ENCODE results near the gene SOX5. TPM values are rescaled to one million over a fixed set of nuclear protein-coding genes. Genes with fewer than 3 reads are reported as not detected.

SOX5 gene
- not detected in 2 replicates for total RNA-seq (2014; rRNA removed; shearing (Covaris generic); ENCODE audit: low replicate concordance)

DNA sequence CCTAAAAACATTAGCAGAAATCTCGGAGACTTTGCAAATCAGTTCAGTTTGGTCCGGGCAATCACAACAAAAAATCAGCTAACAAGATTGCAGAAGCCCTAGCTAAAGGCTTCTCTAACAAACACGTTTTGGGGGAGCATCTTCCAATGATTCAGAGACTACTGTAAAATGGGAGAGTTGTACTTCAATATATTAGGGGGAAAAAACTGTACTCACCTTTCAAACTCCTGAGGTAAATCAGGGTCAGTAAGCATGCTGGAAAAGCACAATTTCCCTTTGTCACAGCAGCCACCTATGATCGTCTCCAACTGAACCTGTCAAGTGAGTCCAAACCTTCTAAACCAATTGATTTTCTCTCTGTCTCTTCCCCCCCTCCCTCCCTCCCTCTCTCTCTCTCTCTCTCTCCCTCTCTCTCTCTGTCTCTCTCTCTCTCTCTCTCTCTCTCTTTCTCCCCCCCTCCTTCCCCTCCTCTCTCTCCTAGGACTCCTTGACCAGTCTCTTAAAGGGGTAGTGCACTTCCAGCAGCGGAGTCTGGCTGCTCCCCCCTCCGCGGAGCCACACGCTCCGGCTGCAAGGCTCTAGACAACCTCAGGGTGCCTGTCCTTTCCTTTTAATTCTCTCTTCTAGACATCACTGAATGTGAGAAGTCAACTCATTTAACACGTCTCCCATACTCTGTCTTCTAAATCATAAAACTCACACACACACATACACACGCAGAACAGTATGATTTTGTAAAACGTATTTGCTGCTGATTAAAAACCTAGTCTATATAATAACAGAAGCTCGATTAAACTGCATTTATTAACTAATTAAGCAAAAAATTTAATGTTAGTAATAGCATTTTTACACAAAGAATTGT, at the start of gene SOX5:
Gene SOX5 (minus strand): TSS at position 323 of the 862 bp plus-strand sequence. CDS start 69 bp downstream, at position 254.
- peak within 1 kb of the TSS; percentile 33 for H3K4me3 ChIP-seq
- peak; percentile 18 for DNase-seq

DNA sequence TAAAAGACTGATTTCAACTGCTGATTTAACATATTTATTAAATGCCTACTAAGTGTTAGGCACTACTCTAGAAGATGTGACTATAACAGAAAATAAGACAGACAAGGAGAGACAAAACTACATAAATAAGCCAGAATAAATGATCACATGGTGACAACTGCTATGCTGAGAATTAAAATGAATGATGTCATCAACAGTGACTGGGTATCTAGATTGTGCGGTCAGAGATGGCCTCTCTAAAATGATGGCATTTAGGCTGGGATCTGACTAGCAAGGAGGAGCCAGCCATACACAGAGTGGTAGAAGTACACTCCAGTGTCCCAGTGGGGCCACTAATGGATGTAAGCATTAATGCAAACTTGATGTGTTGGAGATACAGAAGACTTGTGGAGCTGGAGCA, 37.6 kb upstream of the SOX5 start:
- H3K27me3 ChIP-seq = no peaks in the 10 kb centered on the region
- H3K36me3 ChIP-seq = no peaks in the 10 kb centered on the region
- no peak for DNase-seq
- no peak overlapping the region for H3K4me3 ChIP-seq
- no peaks in the 10 kb centered on the region for H3K9me3 ChIP-seq

More for the DNA sequence above, at the start of gene SOX5:
- peaks cover 55% of the 10 kb centered on the region for H3K27me3 ChIP-seq
- no peaks in the 10 kb centered on the region for H3K36me3 ChIP-seq
- no peaks in the 10 kb centered on the region for H3K9me3 ChIP-seq

DNA sequence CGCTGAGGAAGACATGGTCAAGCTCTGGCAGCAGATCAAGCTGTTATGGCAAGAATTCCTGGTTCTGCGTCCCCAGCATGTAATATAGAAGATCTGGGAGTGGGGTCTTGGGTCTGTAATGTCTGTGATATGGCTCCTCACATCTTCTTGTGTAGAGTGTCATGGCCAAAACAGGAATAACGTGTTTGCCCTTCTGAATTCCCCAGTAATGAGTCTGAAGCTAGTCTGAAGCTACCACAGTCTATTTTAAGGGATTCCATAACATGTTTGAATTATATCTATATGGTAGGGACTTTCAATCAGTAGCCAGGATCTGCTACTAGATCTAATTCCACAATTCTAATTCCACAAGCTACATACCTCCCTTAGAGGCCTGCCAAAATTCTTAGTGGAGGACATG, 31.4 kb upstream of the SOX5 start:
- Histone ChIP-seq H3K27me3 (no peaks in the 10 kb centered on the region), H3K36me3 (no peaks in the 10 kb centered on the region), H3K4me3 (no peak overlapping the region), H3K9me3 (no peaks in the 10 kb centered on the region)
- DNase-seq = no peak

DNA sequence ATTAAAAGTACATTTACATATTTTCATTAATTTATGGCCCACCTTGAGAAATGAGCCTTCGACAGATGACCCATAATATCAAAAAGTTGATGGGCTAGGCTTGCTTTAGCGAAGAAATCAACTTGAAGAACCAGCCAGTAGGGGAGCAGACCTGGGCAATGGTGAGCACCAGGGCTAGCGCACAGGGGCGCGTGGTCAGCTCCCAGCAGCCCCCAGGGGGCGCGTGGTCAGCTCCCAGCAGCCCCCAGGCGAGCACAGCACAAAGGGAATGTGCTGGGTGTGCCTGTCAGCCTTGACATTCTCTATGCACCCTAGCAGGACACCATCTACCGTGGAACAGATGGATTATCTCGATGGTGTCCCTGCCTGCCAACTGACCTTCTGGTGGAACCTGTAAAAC, 15.3 kb upstream of the SOX5 start:
- Histone ChIP-seq H3K9me3 (no peaks in the 10 kb centered on the region), H3K36me3 (no peaks in the 10 kb centered on the region), H3K27me3 (no peaks in the 10 kb centered on the region), H3K4me3 (no peak overlapping the region)
- DNase-seq = no peak

DNA sequence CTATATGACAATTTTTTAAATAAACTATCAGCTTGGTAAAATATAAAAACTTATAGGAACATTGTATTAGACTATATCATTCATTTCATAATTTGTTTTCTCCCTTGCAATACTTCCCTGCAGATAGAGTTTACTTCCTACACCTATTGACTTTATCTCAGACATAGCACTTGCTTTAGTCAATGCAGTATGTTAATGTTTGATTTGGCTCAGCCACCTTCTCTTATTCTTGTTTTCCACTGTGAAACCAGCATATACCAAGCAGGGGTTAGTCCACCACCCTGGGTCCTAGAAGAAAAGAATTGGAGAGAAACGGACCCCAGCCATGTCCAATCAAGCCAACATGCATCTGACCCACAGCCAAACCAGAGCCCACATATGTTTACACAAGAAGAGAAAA, 10.4 kb upstream of the SOX5 start:
- no peaks in the 10 kb centered on the region for H3K36me3 ChIP-seq
- no peaks in the 10 kb centered on the region for H3K27me3 ChIP-seq
- no peak for DNase-seq
- no peaks in the 10 kb centered on the region for H3K9me3 ChIP-seq
- no peak overlapping the region for H3K4me3 ChIP-seq

DNA sequence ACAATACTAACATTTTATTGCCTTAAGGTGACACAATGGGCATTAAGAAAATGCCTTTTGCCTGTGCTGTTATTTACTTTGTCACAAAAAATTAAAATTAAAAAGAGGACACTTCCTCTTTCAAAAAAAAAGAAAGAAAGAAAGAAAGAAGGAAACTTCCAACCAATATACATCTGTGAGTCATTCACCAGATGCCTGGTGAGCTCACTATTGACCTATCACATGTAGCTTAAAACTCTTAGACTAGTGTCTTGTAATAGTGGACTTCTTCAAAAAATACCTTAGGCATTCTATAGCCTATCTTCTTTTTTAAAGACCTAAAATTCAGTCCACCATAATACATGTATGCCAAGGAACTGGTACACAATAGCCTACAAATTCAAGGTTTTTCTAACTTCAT, 4.9 kb upstream of the SOX5 start:
- no peak for DNase-seq
- H3K4me3 ChIP-seq = no peak overlapping the region
- peaks cover 14% of the 10 kb centered on the region for H3K27me3 ChIP-seq
- no peaks in the 10 kb centered on the region for H3K9me3 ChIP-seq
- no peaks in the 10 kb centered on the region for H3K36me3 ChIP-seq

DNA sequence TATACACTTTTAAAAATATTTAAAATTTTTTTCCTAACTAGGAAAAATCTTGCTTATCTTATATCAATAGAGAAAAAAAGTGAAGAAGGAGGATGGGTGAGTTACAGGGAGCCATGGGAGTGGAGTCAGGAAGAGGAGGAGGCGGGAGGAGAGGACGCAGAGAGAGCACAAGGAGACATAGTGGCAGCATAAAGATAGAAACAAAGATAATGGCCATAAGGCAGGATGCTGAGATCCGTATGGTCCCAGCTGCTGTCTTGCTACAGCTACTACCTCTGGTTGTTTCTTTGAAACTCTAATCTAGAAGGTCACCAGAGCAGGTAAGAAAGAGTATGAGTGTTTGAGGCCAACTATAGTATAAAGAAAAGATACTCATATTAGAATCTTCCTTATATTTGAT, 2.6 kb upstream of the SOX5 start:
- DNase-seq = no peak
- Histone ChIP-seq H3K27me3 (peaks cover 34% of the 10 kb centered on the region), H3K4me3 (no peak overlapping the region), H3K36me3 (no peaks in the 10 kb centered on the region), H3K9me3 (no peaks in the 10 kb centered on the region)

DNA sequence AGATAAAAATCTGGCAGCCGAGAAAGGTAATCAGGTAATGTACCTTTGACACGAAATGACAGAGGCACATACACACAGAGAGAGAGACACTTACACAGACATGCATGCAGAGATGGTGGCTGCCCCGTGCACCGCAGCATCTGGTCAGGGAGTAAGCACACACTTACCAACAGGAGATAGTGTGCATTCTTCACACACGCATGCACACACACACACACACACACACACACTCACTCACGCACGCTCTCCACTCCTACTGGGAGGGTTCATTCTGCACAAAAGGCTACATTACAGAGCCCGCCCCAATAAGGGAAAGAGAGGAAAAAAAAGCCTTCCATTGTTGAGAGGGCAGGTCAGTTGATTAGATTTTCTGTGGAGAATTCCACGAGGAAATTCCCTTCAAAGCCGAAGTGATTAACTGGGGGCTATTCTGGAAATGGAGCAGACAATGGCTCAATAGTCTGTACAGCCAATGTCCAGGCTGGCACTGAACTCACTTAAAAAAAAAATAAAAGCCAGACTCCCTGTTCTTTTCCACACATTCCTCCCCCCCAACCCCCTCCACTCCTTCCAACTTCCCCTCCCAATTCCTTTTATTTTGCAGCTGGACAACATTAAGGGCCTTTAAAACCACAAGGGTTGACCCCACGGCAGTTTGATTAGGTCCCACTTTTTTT, 1.4 kb upstream of the SOX5 start:
- no peak for DNase-seq
- Histone ChIP-seq H3K36me3 (no peaks in the 10 kb centered on the region), H3K4me3 (no peak overlapping the region; the same call in 1 of the 2 replicates), H3K9me3 (no peaks in the 10 kb centered on the region), H3K27me3 (peaks cover 45% of the 10 kb centered on the region)

DNA sequence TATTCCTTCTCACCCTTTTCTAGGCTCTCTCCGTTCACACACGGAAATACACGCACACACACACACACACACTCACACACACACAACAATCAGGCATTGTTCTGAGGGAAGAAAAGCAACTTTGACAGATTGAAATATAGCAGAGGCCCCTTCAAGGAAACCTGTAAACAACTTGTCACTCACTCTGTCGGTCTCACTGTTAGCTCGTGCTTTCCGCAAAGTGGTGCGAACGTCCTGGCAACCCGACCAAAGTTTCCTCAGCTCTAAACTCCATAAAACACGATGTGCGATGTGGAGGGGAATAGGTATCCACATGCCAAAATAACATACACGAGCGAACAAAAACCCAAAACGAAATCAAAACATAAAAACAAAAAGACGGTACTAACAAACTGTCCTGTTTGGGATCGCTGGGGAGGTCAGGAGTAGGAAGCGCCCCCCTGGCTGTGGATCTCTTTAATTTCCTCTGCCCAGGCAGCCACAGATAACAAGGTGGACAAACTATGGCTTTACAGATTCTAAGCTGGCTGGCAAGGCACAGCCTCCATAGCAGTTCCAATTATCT, 822 bp upstream of the SOX5 start:
- H3K27me3 ChIP-seq = peaks cover 49% of the 10 kb centered on the region
- no peaks in the 10 kb centered on the region for H3K36me3 ChIP-seq
- DNase-seq = no peak
- H3K4me3 ChIP-seq = peak overlapping the region; percentile 33
- no peaks in the 10 kb centered on the region for H3K9me3 ChIP-seq

DNA sequence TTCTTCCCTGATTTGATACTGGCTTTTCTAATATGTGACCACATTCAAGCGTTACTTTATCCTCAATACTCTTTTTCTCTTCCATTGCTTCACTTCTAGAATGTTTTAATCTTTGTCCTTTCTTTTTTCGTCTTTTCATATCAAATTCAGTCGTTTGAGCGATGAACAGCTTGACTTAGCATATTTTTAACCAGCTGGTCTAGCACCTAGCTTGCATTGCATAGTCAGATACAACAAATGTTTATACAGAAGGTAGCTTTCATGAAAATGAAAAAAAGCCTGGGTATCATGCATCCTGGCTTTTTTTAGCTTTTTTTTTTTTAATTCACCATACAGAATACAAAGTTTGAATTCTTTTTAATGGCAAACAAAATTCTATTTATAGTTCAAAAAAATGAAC, 1.2 kb downstream of the SOX5 start:
- no peaks in the 10 kb centered on the region for H3K36me3 ChIP-seq
- peaks cover 63% of the 10 kb centered on the region for H3K27me3 ChIP-seq
- DNase-seq = no peak
- no peaks in the 10 kb centered on the region for H3K9me3 ChIP-seq
- no peak overlapping the region for H3K4me3 ChIP-seq

DNA sequence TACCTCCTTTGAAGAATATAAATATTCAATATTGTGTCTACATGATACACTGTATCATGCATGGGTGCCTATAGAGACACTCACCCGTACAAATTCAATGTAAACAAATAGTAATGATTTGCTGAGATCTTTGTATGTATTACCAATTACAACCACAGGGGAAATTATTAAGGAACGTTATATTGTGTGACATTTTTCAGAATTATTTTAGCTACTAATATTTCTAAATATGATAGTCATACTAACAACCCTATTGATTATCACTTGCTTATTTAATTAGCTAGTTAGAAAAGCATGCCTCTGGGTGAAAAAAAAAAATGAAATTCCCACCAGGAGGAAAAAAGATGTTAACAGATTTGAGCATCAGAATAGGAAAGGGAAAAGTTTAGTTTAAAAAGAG, 2.1 kb downstream of the SOX5 start:
- no peaks in the 10 kb centered on the region for H3K9me3 ChIP-seq
- peaks cover 68% of the 10 kb centered on the region for H3K27me3 ChIP-seq
- no peaks in the 10 kb centered on the region for H3K36me3 ChIP-seq
- no peak for DNase-seq
- H3K4me3 ChIP-seq = no peak overlapping the region

DNA sequence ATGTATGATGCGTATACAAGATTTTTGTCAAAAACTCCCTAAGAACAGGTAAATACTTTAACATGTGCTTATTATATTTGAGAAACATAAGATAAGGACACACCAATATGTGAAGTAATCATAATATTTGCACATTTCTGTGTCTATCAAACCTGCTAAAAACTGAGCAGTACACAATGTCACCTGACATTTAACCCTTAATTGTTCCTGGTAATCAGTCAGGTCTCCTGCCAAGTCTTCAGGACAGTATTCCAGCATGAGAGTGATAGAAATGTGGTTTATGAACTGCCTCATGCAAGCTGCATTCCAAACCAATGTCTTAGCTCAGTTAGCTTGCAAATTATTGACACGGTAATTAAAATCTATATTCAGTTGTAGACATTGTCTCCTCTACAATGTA, 4.2 kb downstream of the SOX5 start:
- Histone ChIP-seq H3K36me3 (no peaks in the 10 kb centered on the region), H3K9me3 (no peaks in the 10 kb centered on the region), H3K27me3 (peaks cover 69% of the 10 kb centered on the region), H3K4me3 (no peak overlapping the region)
- no peak for DNase-seq

DNA sequence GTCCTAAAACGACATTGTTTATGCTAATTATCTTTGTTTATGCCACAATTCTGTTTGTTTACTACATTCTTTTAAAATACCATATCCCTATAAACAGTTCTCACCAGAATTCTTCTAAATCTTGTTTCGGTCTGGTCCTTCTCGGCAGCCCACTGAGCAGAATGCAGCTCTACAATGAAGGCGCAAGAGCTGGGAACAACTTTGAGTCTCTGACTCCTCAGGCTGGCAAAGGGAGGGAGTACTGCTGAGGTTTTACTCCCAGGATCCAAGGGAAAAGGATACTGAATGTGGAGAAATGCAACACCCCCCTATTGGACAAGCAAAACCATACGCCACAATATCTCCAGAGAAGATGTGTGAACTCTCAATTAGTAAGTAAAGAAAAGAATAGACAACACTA, 5.4 kb downstream of the SOX5 start:
- H3K4me3 ChIP-seq = no peak overlapping the region
- peaks cover 62% of the 10 kb centered on the region for H3K27me3 ChIP-seq
- DNase-seq = no peak
- H3K9me3 ChIP-seq = no peaks in the 10 kb centered on the region
- no peaks in the 10 kb centered on the region for H3K36me3 ChIP-seq

DNA sequence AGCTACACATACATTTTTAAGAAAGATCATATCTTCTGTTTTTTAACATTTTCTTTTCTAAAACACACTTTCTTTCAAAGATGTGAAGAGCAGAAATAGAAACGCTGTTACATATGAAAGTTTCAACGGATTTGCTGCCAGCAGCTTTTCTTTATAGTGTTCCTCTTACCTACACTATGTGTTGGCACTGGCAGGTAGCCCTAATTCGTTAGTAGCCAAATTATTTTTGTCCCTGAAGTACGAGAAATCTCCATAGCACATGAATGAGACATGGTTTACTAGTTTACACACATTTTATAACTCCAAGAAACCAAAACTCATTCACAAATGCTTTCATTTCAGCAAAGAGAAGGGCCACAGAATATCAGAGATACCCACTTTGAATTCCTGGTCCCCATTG, 6.6 kb downstream of the SOX5 start:
- H3K36me3 ChIP-seq = no peaks in the 10 kb centered on the region
- DNase-seq = no peak
- no peaks in the 10 kb centered on the region for H3K9me3 ChIP-seq
- peaks cover 53% of the 10 kb centered on the region for H3K27me3 ChIP-seq
- H3K4me3 ChIP-seq = no peak overlapping the region

DNA sequence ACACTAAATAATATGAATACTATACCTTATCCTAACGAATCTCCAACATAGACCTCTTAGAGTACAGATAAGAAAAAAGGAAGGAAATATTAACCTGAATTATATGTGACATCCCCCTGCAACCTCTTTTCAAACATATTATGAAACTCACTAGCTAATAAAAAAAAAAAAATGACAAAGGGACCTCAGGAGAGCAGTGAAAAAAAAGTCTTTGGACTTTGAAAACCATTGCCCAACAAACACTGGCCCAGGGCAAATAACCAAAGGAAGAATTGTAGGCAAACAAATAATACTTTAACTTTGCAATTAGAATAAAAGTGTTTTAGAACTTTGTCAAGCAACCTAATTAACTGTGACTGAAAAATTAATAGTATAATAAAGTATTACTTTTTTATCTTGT, 7.7 kb downstream of the SOX5 start:
- H3K36me3 ChIP-seq = no peaks in the 10 kb centered on the region
- H3K4me3 ChIP-seq = no peak overlapping the region
- H3K9me3 ChIP-seq = no peaks in the 10 kb centered on the region
- DNase-seq = no peak
- H3K27me3 ChIP-seq = peaks cover 43% of the 10 kb centered on the region

DNA sequence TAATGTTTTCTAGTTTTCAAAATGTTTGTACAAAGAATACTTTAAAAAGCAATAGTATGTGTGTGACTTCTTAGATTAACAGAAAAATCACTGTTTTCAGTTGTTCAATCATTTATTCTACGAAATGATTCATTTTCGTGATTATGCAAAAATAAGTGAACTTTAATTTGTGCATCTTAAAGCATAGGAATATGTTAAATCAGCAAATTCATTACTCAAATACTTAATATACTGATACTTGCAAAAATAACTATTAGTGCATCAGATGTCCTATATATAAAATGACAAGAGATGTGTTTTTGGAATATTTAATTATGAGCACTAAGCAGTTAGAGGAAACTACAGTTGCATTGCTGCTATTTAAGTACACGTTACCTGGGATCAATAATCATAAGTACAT, 11.0 kb downstream of the SOX5 start:
- Histone ChIP-seq H3K27me3 (peaks cover 18% of the 10 kb centered on the region), H3K36me3 (no peaks in the 10 kb centered on the region), H3K9me3 (no peaks in the 10 kb centered on the region), H3K4me3 (no peak overlapping the region)
- no peak for DNase-seq

DNA sequence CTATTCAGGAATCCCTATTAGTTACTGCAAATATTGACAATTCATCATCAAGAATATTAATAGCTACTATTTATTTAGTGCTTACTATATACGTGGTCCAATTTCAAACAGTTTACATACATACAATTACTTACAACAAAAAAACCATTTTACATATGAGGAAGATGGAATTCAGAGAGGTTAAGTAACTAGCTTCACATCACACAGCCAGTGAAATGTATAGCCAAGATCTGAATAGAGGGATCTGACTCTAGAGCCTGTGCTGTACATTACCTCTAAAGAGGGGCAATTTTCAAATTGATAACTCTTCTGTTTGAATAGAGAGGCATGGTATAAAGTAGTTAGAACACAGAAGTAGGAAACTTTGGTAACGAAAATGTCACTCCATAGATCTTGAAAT, 18.3 kb downstream of the SOX5 start:
- H3K27me3 ChIP-seq = no peaks in the 10 kb centered on the region; the same call in 1 of the 2 replicates
- no peak overlapping the region for H3K4me3 ChIP-seq
- H3K9me3 ChIP-seq = no peaks in the 10 kb centered on the region
- H3K36me3 ChIP-seq = no peaks in the 10 kb centered on the region
- no peak for DNase-seq
